HG02970 (cell line): Measurements from ENCODE around the gene ZBTB1.
"Not testable (repeated sequence)": the region's sequence is repeated elsewhere in the genome, so short reads cannot be mapped to it uniquely, and the experiment has no call there.

ENCODE experiments used
- ATAC-seq: cut with Tn5 transposase; IDR thresholded peaks from one replicate; pipeline ENCODE4 v1.9.1; 2021; ENCODE audit warnings: mild to moderate bottlenecking, moderate library complexity, moderate number of reproducible peaks; ENCODE audit not compliant: unreplicated experiment, low FRiP score

ZBTB1 gene

GRCh38 chr14:64496764-64497163 lies 7.8 kb upstream of the ZBTB1 start:
- no peak for ATAC-seq

GRCh38 chr14:64500088-64500487 lies 4.5 kb upstream of the ZBTB1 start:
- ATAC-seq: no peak

- no peak for ATAC-seq
Measured at GRCh38 chr14:64501411-64502171, 3.0 kb upstream of the ZBTB1 start.

GRCh38 chr14:64502456-64502855 lies 2.1 kb upstream of the ZBTB1 start:
- no peak for ATAC-seq

DNA sequence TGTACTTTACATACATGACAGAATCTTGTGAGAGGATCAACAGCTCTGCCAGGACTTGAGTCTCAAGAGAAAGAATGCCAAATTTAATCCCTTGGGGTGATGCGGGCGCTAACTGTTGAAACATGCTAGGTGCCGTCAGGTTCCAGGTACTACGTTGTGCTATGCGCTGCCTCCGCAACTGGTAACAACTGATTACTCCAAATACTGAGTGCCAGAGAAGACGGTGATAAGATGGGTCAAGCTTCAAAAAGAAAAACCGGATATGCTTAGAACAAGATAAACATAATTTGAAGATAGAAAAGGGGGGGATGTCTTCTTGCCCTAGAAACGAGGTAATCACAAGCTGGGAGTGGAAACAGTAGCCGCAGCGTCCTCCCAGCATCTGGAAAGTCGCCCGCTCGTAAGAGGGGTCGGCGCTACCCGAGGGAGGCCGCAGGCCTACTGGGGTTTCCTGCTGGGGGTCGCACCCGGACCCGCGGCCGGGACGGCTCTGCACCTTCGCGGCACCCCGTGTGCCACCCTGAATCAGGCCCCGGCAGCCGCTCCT lies 1.6 kb upstream of the ZBTB1 start:
- ATAC-seq: no peak

- ATAC-seq: peak; percentile 57
Measured at GRCh38 chr14:64503434-64504309, 898 bp upstream of the ZBTB1 start, which contains the start of gene ZBTB25. ZBTB25 (minus strand) TSS chr14:64503838; CDS start chr14:64490533, 13,305 bp downstream.

DNA sequence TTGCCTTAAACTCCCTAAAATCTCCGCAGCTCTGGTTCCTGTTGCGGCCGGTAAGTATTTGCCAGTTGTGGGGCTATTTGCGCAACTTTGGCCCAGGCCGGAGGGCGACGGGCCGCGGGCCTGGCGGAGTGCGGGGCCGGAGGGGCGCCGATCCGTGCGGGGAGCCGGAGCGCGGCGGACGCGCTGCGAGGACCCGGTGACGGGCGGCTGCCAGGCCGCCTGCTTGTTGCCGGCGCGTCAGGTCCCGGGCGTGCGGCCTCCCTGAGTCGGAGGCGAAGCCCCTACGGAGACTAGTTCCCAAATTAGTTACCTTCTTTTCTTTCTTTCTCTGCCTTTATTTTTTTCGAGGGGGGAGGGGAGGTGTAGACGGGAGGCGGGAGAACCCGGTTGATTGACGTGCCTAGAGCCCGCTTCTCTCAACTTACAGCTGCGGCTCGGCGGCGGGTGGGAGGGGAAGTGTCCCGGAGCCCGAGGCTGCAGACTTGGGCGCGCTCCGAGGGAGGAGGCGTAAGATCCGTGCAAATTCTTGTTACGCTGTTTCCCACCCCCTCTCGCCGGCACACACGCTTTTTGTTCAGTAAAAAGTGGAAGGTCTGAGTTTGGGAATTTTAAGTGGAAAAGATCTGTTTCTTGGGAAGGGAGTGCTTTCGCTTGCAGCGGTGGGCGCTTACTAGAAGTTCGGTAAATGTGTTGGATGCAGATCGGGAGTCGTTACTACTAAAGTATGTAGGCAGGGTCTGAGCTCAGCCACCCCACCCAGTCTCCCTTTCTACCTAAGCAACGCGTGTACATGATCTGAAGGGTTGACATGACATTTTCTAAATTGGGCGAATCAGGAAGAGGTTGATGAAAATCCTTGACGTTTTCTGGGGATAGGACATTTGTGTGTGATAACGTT lies 576 bp downstream of the ZBTB1 start:
- ATAC-seq: peak; percentile 32

DNA sequence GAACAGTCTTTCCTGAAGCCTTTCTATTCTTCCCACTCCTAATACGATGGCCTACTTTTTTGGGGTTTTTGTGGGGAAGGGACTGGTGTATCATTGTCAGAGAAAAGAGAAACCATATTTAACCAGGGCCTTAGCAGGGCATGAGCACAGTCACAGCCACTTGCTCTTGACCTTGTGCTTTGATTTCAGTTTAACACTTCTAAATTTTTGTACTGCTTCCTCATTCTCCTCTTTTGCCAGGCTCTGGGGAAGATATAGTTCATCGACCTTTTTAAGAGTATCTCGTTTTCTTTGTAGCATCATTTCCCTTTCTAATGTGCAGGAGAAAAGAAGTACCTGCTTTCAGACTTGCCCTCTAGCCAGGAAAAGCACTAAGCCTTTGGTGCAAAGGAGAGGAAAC lies 2.2 kb downstream of the ZBTB1 start:
- no peak for ATAC-seq

DNA sequence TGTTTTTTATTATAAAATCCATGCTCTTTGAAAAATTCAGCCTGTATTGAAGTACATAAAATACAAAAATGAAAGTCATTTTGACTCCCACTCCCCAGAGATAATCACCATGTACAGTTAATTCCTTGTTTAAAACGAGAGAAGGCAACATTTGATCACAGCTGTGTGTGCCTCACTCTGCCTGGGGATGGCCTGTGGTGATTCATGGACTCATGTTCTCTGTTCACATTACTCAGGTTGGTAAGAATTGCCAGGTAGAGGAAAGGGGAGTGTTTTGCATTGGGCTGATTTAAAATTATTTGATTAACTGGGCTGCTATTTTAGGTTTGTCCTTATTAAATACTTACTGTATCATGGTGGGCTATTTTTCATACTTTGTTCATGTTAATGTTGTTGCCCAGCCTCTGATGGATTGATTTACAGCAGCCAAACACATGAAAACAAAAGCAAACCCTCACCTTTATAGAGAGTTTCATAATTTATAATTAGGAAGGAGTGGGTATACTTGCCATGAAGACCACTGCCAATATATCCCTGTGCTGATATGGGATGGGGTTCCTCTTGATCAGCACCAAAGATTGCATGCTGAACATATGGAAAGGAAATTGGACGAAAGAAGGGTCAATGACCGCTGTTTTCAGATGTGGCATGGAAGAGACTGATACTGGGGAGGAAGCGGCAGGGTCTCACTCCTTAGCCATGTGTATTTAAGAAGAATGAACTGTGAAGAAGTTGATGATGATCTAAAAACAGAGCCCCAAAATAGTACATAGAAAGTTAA lies 3.0 kb downstream of the ZBTB1 start:
- ATAC-seq: no peak

- ATAC-seq: no peak
Measured at GRCh38 chr14:64508215-64508776, 3.7 kb downstream of the ZBTB1 start.

DNA sequence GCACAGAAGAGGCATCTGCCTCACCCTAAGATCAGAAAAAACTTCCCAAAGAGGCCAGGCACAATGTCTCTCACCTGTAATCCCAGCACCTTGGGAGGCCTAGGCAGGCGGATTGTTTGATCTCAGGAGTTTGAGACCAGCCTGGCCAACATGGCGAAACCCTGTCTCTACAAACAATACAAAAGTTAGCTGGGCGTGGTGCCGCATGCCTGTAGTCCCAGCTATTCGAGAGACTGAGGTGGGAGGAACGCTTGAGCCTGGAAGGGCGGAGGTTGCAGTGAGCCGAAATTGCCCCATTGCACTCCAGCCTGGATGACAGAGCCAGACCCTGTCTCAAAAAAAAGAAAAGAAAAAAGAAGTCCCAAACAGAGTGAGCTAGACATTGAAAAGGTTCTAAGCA lies 4.5 kb downstream of the ZBTB1 start:
- ATAC-seq: no peak

DNA sequence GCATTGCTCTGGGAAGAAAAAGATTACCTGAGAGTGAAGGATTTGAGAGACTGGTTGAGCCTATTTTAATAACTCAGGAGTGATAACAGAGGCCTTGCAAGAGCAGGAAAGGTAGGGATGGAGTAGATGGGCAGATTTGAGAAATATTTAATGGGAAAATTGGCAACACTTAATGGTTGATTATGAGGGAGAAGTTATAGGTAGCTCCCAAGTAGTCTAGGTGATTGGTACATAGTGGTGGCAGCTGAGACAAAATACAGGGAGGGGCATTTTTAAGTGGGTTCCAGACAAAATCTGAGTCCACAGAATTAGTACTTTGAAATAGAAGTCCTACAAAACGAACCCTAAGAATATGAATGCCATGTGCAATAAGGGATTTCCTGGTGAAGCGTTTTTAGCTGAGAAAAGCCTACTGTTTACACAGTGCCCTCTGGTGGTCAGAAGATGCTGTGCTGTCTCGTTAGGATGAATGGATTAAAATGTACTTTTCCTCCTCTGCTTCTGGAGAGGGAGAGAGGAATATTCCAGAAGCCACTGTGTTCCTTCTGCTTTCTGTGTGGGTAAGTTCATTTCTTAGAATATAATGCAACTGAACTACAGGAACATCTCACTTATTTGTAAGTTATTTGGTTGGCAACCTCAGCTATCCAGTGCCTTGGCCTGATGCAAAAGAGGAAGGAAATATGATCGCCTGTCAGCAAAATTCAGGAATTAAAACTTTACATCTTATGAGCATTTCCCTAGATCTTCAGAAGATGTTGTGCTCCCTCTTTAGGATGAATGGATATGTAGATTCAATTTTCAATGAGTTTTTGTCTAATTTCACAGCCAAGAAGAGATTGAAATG lies 6.5 kb downstream of the ZBTB1 start:
- no peak for ATAC-seq

GRCh38 chr14:64513271-64513670 lies 8.7 kb downstream of the ZBTB1 start:
- ATAC-seq: no peak

DNA sequence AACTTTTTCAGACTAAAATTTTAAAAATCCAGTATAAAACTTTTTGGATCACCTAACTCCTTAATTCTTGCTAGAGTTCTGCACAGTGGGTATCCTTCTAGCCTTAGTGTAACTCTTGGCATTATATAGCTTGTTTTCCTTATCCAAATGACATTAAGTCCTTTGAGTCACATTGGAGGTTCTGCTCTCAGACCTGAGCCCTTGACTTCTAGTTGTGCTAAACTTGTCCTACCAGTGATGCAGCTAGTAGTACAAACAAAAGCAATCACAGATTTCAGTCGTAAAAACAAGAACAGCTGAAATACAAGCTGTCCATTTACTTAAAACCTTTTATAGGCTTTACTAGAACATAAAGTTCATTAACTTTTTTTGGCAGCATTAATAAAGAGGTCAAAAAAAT lies 10.5 kb downstream of the ZBTB1 start:
- no peak for ATAC-seq

DNA sequence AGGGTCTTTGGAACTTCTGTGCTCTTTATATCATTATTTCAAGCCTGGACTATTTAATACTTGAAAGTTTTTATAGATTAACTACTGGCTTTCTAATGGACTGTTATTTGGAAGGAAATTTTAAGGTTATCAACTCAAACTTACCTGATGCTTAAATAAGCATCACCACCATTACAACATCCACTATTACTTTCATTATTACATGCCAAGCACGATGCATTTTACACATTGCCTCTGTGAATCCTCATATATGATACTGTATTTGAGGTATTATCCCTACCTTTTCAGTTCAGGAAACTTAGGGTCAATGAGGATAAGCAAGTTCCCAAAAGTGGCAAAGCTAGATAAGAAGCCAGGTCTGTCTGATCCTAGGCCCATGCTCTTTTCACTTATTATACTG lies 12.4 kb downstream of the ZBTB1 start:
- ATAC-seq: no peak

DNA sequence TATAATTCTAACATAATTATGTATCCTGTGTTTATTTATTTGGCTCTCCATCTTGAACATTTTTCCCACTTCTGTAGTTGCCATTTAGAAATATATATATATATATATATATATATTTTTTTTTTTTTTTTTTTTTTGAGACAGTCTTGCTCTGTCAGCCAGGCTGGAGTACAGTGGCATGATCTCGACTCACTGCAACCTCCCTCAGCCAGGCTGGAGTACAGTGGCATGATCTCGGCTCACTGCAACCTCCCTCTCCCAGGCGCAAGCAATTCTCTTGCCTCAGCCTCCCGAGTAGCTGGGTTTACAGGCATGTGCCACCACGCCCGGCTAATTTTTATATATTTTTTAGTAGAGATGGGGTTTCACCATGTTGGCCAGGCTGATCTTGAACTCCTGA lies 13.1 kb downstream of the ZBTB1 start:
- not testable (repeated sequence) for ATAC-seq

- no peak for ATAC-seq
Measured at GRCh38 chr14:64518229-64518628, 13.7 kb downstream of the ZBTB1 start.

DNA sequence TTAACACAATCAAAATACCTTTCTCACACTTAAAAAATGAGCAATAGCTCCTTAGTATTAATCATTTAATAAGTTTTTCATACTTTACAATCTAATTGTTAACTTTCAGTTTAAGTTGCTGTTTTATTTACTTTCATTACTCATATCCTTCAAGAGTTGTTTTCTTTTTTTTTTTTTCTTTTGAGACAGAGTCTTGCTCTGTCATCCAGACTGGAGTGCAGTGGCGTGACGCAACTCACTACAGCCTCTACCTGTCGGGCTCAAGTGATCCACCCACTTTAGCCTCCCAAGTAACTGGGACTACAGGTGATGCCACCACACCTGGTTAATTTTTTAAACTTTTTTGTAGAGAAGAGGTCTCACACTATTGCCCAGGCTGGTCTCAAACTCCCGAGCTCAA lies 16.1 kb downstream of the ZBTB1 start:
- no peak for ATAC-seq
